CD14-positive monocyte (primary cell): ENCODE data around the gene DLGAP1. TPM values are rescaled to one million over a fixed set of nuclear protein-coding genes. Genes with fewer than 3 reads are reported as not detected.

Experiments used
- DNase-seq, 3 donors: peaks; one replicate each; pipeline ENCODE4 v3.0.0-alpha.2; 2011 to 2022
- H2AFZ ChIP-seq: 2 replicates; pipeline ENCODE4 v1.6.0; 2012; ENCODE audit warnings: mild to moderate bottlenecking, low read depth, low read length, inconsistent platforms; ENCODE audit not compliant: insufficient read depth, poor library complexity, severe bottlenecking
- H3K27ac ChIP-seq, 2 donors: 1 replicate in 1 of 2; 2 replicates in 1 of 2; pipeline ENCODE4 v1.5.1; 2012 to 2013; ENCODE audit warnings: low read length in 2 of 2, control low read depth in 1 of 2, inconsistent platforms in 1 of 2, low read depth in 1 of 2, mild to moderate bottlenecking in 1 of 2
- H3K27me3 ChIP-seq, 2 donors: one replicate each; pipeline versions ENCODE4 v1.6.0 to v1.6.1; 2011 to 2013; ENCODE audit warnings: low read length in 2 of 2; ENCODE audit not compliant: control insufficient read depth in 2 of 2, insufficient read depth in 2 of 2
- H3K36me3 ChIP-seq, 2 donors: replicated peaks in 1 of 2; 1 replicate in 1 of 2; 2 replicates in 1 of 2; pipeline versions ENCODE4 v1.5.1 to v1.6.1; 2012 to 2013; ENCODE audit warnings: low read length in 2 of 2, control low read depth in 1 of 2, inconsistent platforms in 1 of 2, mild to moderate bottlenecking in 1 of 2; ENCODE audit not compliant: insufficient read depth in 2 of 2, control insufficient read depth in 1 of 2
- H3K4me1 ChIP-seq, 2 donors: 1 replicate in 1 of 2; 2 replicates in 1 of 2; pipeline versions ENCODE4 v1.5.1 to v1.6.1; 2012 to 2013; ENCODE audit warnings: low read length in 2 of 2, control low read depth in 1 of 2, inconsistent platforms in 1 of 2, mild to moderate bottlenecking in 1 of 2, moderate library complexity in 1 of 2; ENCODE audit not compliant: insufficient read depth in 2 of 2, control insufficient read depth in 1 of 2
- H3K4me2 ChIP-seq: replicated peaks from 2 replicates; pipeline ENCODE3; 2012; ENCODE audit warnings: low read length, moderate library complexity, mild to moderate bottlenecking; ENCODE audit not compliant: poor library complexity, severe bottlenecking; ENCODE audit errors: extremely low read depth
- H3K4me3 ChIP-seq, 3 experiments: fragments of 200-600 bp in 1 of 3; sonication (generic) in 1 of 3; replicated peaks in 1 of 3; 1 replicate in 2 of 3; 2 replicates in 1 of 3; pipeline ENCODE4 v1.5.1; 2011 to 2013; ENCODE audit warnings: low read length in 3 of 3, mild to moderate bottlenecking in 3 of 3, control low read depth in 2 of 3, low read depth in 2 of 3, inconsistent platforms in 1 of 3, moderate library complexity in 1 of 3
- H3K79me2 ChIP-seq: 2 replicates; pipeline ENCODE4 v1.6.0; 2012; ENCODE audit warnings: mild to moderate bottlenecking, control low read depth, inconsistent platforms, low read length, moderate library complexity; ENCODE audit not compliant: insufficient read depth
- H3K9ac ChIP-seq: 2 replicates; pipeline ENCODE4 v1.6.0; 2017; ENCODE audit warnings: low read length, mild to moderate bottlenecking; ENCODE audit not compliant: insufficient read depth, poor library complexity, severe bottlenecking
- H3K9me3 ChIP-seq, 2 donors: replicated peaks in 1 of 2; 1 replicate in 1 of 2; 2 replicates in 1 of 2; pipeline versions ENCODE4 v1.5.1 to v1.6.1; 2012 to 2013; ENCODE audit warnings: low read length in 2 of 2, control low read depth in 1 of 2; ENCODE audit not compliant: control insufficient read depth in 1 of 2, insufficient read depth in 1 of 2
- H4K20me1 ChIP-seq: 2 replicates; pipeline ENCODE4 v1.6.0; 2012; ENCODE audit warnings: mild to moderate bottlenecking, low read length, control low read depth, moderate library complexity; ENCODE audit not compliant: insufficient read depth
- H3K27ac Mint-ChIP-seq, 7 donors: one replicate each; pipeline ENCODE4 v1.8.0; 2020; ENCODE audit warnings: mild to moderate bottlenecking in 7 of 7, mixed read lengths in 7 of 7, moderate library complexity in 6 of 7, inconsistent platforms in 2 of 7
- H3K27me3 Mint-ChIP-seq, 3 donors: one replicate each; pipeline ENCODE4 v1.8.0; 2021 to 2022; ENCODE audit warnings: low read depth in 3 of 3, mild to moderate bottlenecking in 3 of 3, mixed read lengths in 3 of 3, moderate library complexity in 3 of 3, inconsistent platforms in 1 of 3
- H3K36me3 Mint-ChIP-seq, 2 donors: one replicate each; pipeline ENCODE4 v1.8.0; 2020; ENCODE audit warnings: mixed read lengths in 2 of 2, inconsistent platforms in 1 of 2, mild to moderate bottlenecking in 1 of 2
- H3K4me1 Mint-ChIP-seq: one replicate; pipeline ENCODE4 v1.8.0; 2020; ENCODE audit warnings: mild to moderate bottlenecking, mixed read lengths
- H3K4me3 Mint-ChIP-seq, 2 donors: one replicate each; pipeline ENCODE4 v1.8.0; 2020; ENCODE audit warnings: mild to moderate bottlenecking in 2 of 2, mixed read lengths in 2 of 2, moderate library complexity in 1 of 2
- H3K9me3 Mint-ChIP-seq, 7 donors: one replicate each; pipeline ENCODE4 v1.8.0; 2020 to 2022; ENCODE audit warnings: mixed read lengths in 7 of 7, mild to moderate bottlenecking in 6 of 7, moderate library complexity in 6 of 7, inconsistent platforms in 2 of 7
- CTCF ChIP-seq: fragments of 200-600 bp; IDR thresholded peaks from one replicate; pipeline ENCODE4 v1.8.0; 2022; ENCODE audit warnings: antibody characterized with exemption, mild to moderate bottlenecking
- WGBS: methylation state at CpG from one replicate; pipeline ENCODE4 v1.1.5; 2013; ENCODE audit warnings: missing lambda C conversion rate; ENCODE audit not compliant: insufficient coverage; 5-methylcytosine and 5-hydroxymethylcytosine counted together
- intact Hi-C, 2 donors: fragments of 100-400 bp; cut with micrococcal nuclease; formaldehyde crosslinking; loops; one replicate each; pipeline versions ENCODE4 v1.15.0 to v1.15.1; 2023
- polyA plus RNA-seq, 3 donors: library from polyadenylated mRNA; depleted of rRNA in 1 of 3; unstranded in 2 of 3; stranded (reverse) in 1 of 3; fragments of 300-500 nt in 2 of 3; fragments of >200 nt in 1 of 3; fragmentation: Illumina TruSeq in 2 of 3; gene quantifications; 1 replicate in 2 of 3; 2 replicates in 1 of 3; pipeline ENCODE4 v1.2.3, GENCODE V29; 2012 to 2021

DLGAP1 gene
- polyA plus RNA-seq, 3 donors = 0.09 to 0.42 TPM; not detected in 1

- intact Hi-C loops = no loop called here
- H3K36me3 Mint-ChIP-seq = no peaks in the 10 kb centered on the region
- H3K4me3 Mint-ChIP-seq = no peak overlapping the region
- DNase-seq = no peak
- peaks cover 0 to 4% (median 2%) of the 10 kb centered on the region in 3 donors for H3K27me3 Mint-ChIP-seq
- Histone ChIP-seq H3K9ac (no peak overlapping the region), H3K36me3 (no peaks in the 10 kb centered on the region), H4K20me1 (no peaks in the 10 kb centered on the region), H3K4me2 (no peak overlapping the region), H3K27me3 (no peaks in the 10 kb centered on the region), H3K4me3 (no peak overlapping the region), H3K79me2 (no peaks in the 10 kb centered on the region), H3K9me3 (no peaks in the 10 kb centered on the region), H3K27ac (no peak overlapping the region), H3K4me1 (no peaks in the 10 kb centered on the region), H2AFZ (no peak overlapping the region)
- TF ChIP-seq CTCF = no peak
- no peak overlapping the region for H3K27ac Mint-ChIP-seq
- H3K4me1 Mint-ChIP-seq = no peaks in the 10 kb centered on the region
- H3K9me3 Mint-ChIP-seq = peaks cover 0 to 3% (median 0%) of the 10 kb centered on the region in 7 donors
- WGBS = no CpG with 5 or more reads among the region's 4 CpGs
Measured at GRCh38 chr18:3931542-3932112, 523.5 kb downstream of the DLGAP1 start.

GRCh38 chr18:3931013-3931315, 524.1 kb downstream of the DLGAP1 start:
- 96% methylated on average over 6 of the region's 6 CpGs for WGBS
- H3K27me3 Mint-ChIP-seq = peaks cover 0 to 2% (median 2%) of the 10 kb centered on the region in 3 donors

More at GRCh38 chr18:3931013-3931315, 524.1 kb downstream of the DLGAP1 start:
- no peaks in the 10 kb centered on the region for H4K20me1 ChIP-seq
- no peak for TF ChIP-seq CTCF
- no peak for DNase-seq
- H3K27me3 ChIP-seq = no peaks in the 10 kb centered on the region
- H3K4me3 Mint-ChIP-seq = no peak overlapping the region
- no peak overlapping the region for H3K4me2 ChIP-seq
- H3K79me2 ChIP-seq = no peaks in the 10 kb centered on the region
- no peak overlapping the region for H3K27ac Mint-ChIP-seq
- no peaks in the 10 kb centered on the region for H3K9me3 ChIP-seq
- H3K27ac ChIP-seq = no peak overlapping the region
- no peaks in the 10 kb centered on the region for H3K36me3 Mint-ChIP-seq
- no peak overlapping the region for H3K9ac ChIP-seq
- H3K4me1 Mint-ChIP-seq = no peaks in the 10 kb centered on the region
- H2AFZ ChIP-seq = no peak overlapping the region
- H3K4me1 ChIP-seq = no peaks in the 10 kb centered on the region
- intact Hi-C loops = no loop called here
- no peak overlapping the region for H3K4me3 ChIP-seq
- H3K36me3 ChIP-seq = no peaks in the 10 kb centered on the region
- peaks cover 0 to 3% (median 0%) of the 10 kb centered on the region in 7 donors for H3K9me3 Mint-ChIP-seq
